Measurements from ENCODE around the gene MRPL47.

DNA sequence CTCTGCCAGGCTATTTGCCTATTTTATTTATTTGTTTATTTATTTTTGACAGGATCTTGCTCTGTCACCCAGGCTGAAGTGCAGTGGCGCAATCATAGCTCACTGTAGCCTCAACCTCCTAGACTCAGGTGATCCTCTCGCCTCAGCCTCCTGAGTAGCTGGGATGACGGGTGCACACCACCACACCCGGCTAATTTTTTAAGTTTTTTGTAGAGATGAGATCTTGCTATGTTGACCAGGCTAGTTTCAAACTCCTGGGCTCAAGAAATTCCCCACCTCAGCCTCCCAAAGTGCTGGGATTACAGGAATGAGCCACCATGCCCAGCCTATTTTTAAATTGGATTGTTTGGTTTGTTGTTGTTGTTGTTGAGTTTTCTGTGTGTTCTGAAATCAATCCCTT, 5.6 kb upstream of the MRPL47 start:
- TF ChIP-seq POLR2A (IDR thresholded peaks at IDR 0.05; ENCODE audit: low read depth, low read length) (no peak), POLR2AphosphoS5 (IDR thresholded peaks at IDR 0.05; ENCODE audit: low read depth, low read length) (no peak)
